ENCODE results near the gene ENTR1.
A peak's percentile ranks its signal among the peaks of the same experiment; 100 is the strongest.

The ENTR1 gene

DNA sequence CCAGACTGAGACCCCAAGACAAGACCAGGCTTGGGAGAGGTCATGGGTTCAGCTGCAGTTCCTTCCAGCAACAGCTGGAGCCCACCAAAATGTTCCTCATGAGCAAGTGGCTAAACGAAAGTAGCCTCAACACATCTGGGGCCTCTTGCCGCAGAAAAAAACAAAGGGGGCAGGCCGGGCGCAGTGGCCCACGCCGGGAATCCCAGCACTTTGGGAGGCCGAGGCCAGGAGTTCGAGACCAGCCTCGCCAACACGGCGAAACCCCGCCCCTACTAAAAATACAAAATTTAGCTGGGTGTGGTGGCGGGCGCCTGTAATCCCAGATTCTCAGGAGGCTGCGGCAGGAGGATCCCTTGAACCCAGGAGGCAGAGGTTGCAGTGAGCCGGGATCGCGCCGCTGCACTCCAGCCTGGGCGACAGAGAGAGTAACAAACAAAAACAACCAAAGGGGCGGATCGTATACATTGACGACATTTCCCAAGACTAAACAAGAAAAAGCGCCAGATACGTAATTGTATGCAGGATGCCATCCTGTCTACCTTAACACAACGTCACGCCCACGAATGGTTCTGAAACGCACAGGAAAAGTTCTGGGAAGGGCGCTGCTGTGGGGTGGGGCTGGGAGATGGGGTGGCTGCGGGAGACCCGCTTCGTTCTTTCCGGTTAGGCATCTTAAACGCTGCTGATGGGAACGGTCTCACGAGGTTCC lies 27.6 kb upstream of the ENTR1 start:
- Histone ChIP-seq H3K36me3 (ENCODE audit: control insufficient read depth in 1 of 2, insufficient read depth in 2 of 2, low read depth in 1 of 2, low read length in 2 of 2) (peaks cover 36 to 67% of the 10 kb centered on the region in 2 experiments), H3K9me3 (ENCODE audit: control insufficient read depth, low read length) (no peaks in the 10 kb centered on the region), H2AK5ac (ENCODE audit: low read length, severe bottlenecking) (no peak overlapping the region), H3K14ac (ENCODE audit: low read length in 2 of 2) (peak overlapping the region in 1 of 2 experiments; percentile 96), H3K4me3 (ENCODE audit: insufficient read depth in 1 of 2, low read depth in 1 of 2, low read length in 2 of 2) (peak overlapping the region; percentile 84 to 91), H3K23ac (ENCODE audit: low read length in 2 of 2) (no peak overlapping the region), H4K8ac (ENCODE audit: low read length) (no peak overlapping the region), H2BK15ac (ENCODE audit: low read depth, poor library complexity, severe bottlenecking) (no peak overlapping the region), H4K91ac (ENCODE audit: low read length) (no peak overlapping the region), H2BK12ac (ENCODE audit: low read length in 2 of 2) (no peak overlapping the region), H3K4me2 (ENCODE audit: low read length, poor library complexity, severe bottlenecking) (peak overlapping the region; percentile 90), H3K79me1 (replicated peaks; ENCODE audit: low read length, poor library complexity, severe bottlenecking) (peaks cover 42% of the 10 kb centered on the region), H3K18ac (ENCODE audit: low read depth in 1 of 2, low read length in 2 of 2) (peak overlapping the region in 1 of 2 experiments; percentile 80), H3K4ac (ENCODE audit: low read depth in 1 of 2, low read length in 2 of 2) (peak overlapping the region in 1 of 2 experiments; percentile 12), H2AFZ (ENCODE audit: low read depth, low read length) (no peak overlapping the region), H3K27me3 (ENCODE audit: control insufficient read depth in 1 of 2, insufficient read depth in 1 of 2, low read length in 2 of 2) (no peaks in the 10 kb centered on the region), H2BK5ac (ENCODE audit: low read depth, low read length, poor library complexity, severe bottlenecking) (no peak overlapping the region), H3K9ac (ENCODE audit: low read length) (peak overlapping the region; percentile 87), H2BK120ac (ENCODE audit: low read depth, low read length) (no peak overlapping the region), H3K4me1 (ENCODE audit: control insufficient read depth, insufficient read depth, low read depth, low read length) (peaks cover 48% of the 10 kb centered on the region), H3K27ac (ENCODE audit: low read length, poor library complexity, severe bottlenecking) (no peak overlapping the region)
- WGBS = 58% methylated on average over 31 of the region's 37 CpGs
- peak; percentile 47 for DNase-seq

DNA sequence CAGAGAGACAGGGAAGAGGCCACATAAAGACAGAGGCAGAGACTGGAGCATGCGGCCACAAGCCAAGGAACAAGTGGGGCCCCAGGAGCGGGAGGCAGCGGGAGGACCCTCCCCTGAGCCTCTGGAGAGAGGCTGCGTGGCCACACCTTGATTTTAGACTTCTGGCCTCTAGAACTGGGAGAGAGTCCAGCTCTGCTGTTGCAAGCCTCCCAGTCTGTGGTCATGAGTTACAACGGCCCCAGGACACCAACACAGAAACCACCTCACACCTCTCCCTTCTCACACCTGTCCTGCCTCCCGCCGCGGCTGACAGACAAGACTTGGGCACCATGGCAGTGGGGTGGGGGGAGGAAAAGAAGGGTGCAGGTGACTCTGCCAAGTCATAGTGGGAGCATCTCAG lies 27.0 kb upstream of the ENTR1 start:
- H4K8ac ChIP-seq (ENCODE audit: low read length) = no peak overlapping the region
- peak overlapping the region in 1 of 2 experiments; percentile 91 for H3K4me3 ChIP-seq (ENCODE audit: insufficient read depth in 1 of 2, low read depth in 1 of 2, low read length in 2 of 2)
- H2AK5ac ChIP-seq (ENCODE audit: low read length, severe bottlenecking) = no peak overlapping the region
- no peaks in the 10 kb centered on the region for H3K9me3 ChIP-seq (ENCODE audit: control insufficient read depth, low read length)
- H3K27ac ChIP-seq (ENCODE audit: low read length, poor library complexity, severe bottlenecking) = no peak overlapping the region
- DNase-seq = no peak
- peaks cover 44% of the 10 kb centered on the region for H3K79me1 ChIP-seq (replicated peaks; ENCODE audit: low read length, poor library complexity, severe bottlenecking)
- peak overlapping the region; percentile 90 for H3K4me2 ChIP-seq (ENCODE audit: low read length, poor library complexity, severe bottlenecking)
- H3K18ac ChIP-seq (ENCODE audit: low read depth in 1 of 2, low read length in 2 of 2) = no peak overlapping the region
- H3K9ac ChIP-seq (ENCODE audit: low read length) = peak overlapping the region; percentile 87
- no peak overlapping the region for H2BK15ac ChIP-seq (ENCODE audit: low read depth, poor library complexity, severe bottlenecking)
- H3K4ac ChIP-seq (ENCODE audit: low read depth in 1 of 2, low read length in 2 of 2) = no peak overlapping the region
- no peak overlapping the region for H3K23ac ChIP-seq (ENCODE audit: low read length in 2 of 2)
- no peak overlapping the region for H2AFZ ChIP-seq (ENCODE audit: low read depth, low read length)
- H2BK5ac ChIP-seq (ENCODE audit: low read depth, low read length, poor library complexity, severe bottlenecking) = no peak overlapping the region
- H3K14ac ChIP-seq (ENCODE audit: low read length in 2 of 2) = peak overlapping the region in 1 of 2 experiments; percentile 53
- no peak overlapping the region for H4K91ac ChIP-seq (ENCODE audit: low read length)
- H2BK120ac ChIP-seq (ENCODE audit: low read depth, low read length) = no peak overlapping the region
- H3K4me1 ChIP-seq (ENCODE audit: control insufficient read depth, insufficient read depth, low read depth, low read length) = peaks cover 47% of the 10 kb centered on the region
- 87% methylated on average over 7 of the region's 8 CpGs for WGBS
- H2BK12ac ChIP-seq (ENCODE audit: low read length in 2 of 2) = no peak overlapping the region
- peaks cover 36 to 67% of the 10 kb centered on the region in 2 experiments for H3K36me3 ChIP-seq (ENCODE audit: control insufficient read depth in 1 of 2, insufficient read depth in 2 of 2, low read depth in 1 of 2, low read length in 2 of 2)
- no peaks in the 10 kb centered on the region for H3K27me3 ChIP-seq (ENCODE audit: control insufficient read depth in 1 of 2, insufficient read depth in 1 of 2, low read length in 2 of 2)

GRCh38 chr9:136436055-136436634 lies 25.7 kb upstream of the ENTR1 start:
- Histone ChIP-seq H2BK120ac (ENCODE audit: low read depth, low read length) (no peak overlapping the region), H2BK12ac (ENCODE audit: low read length in 2 of 2) (no peak overlapping the region), H3K4me3 (ENCODE audit: insufficient read depth in 1 of 2, low read depth in 1 of 2, low read length in 2 of 2) (no peak overlapping the region), H3K27ac (ENCODE audit: low read length, poor library complexity, severe bottlenecking) (no peak overlapping the region), H3K36me3 (ENCODE audit: control insufficient read depth in 1 of 2, insufficient read depth in 2 of 2, low read depth in 1 of 2, low read length in 2 of 2) (peaks cover 30 to 65% of the 10 kb centered on the region in 2 experiments), H3K4me2 (ENCODE audit: low read length, poor library complexity, severe bottlenecking) (no peak overlapping the region), H2AK5ac (ENCODE audit: low read length, severe bottlenecking) (no peak overlapping the region), H4K8ac (ENCODE audit: low read length) (no peak overlapping the region), H2AFZ (ENCODE audit: low read depth, low read length) (no peak overlapping the region), H3K23ac (ENCODE audit: low read length in 2 of 2) (no peak overlapping the region), H2BK5ac (ENCODE audit: low read depth, low read length, poor library complexity, severe bottlenecking) (no peak overlapping the region), H3K79me1 (replicated peaks; ENCODE audit: low read length, poor library complexity, severe bottlenecking) (peaks cover 46% of the 10 kb centered on the region), H3K18ac (ENCODE audit: low read depth in 1 of 2, low read length in 2 of 2) (no peak overlapping the region), H2BK15ac (ENCODE audit: low read depth, poor library complexity, severe bottlenecking) (no peak overlapping the region), H3K9ac (ENCODE audit: low read length) (no peak overlapping the region), H3K4ac (ENCODE audit: low read depth in 1 of 2, low read length in 2 of 2) (no peak overlapping the region), H3K27me3 (ENCODE audit: control insufficient read depth in 1 of 2, insufficient read depth in 1 of 2, low read length in 2 of 2) (no peaks in the 10 kb centered on the region), H3K4me1 (ENCODE audit: control insufficient read depth, insufficient read depth, low read depth, low read length) (peaks cover 36% of the 10 kb centered on the region), H3K14ac (ENCODE audit: low read length in 2 of 2) (no peak overlapping the region), H4K91ac (ENCODE audit: low read length) (no peak overlapping the region), H3K9me3 (ENCODE audit: control insufficient read depth, low read length) (no peaks in the 10 kb centered on the region)
- WGBS = 90% methylated on average over 25 of the region's 25 CpGs
- DNase-seq = no peak

DNA sequence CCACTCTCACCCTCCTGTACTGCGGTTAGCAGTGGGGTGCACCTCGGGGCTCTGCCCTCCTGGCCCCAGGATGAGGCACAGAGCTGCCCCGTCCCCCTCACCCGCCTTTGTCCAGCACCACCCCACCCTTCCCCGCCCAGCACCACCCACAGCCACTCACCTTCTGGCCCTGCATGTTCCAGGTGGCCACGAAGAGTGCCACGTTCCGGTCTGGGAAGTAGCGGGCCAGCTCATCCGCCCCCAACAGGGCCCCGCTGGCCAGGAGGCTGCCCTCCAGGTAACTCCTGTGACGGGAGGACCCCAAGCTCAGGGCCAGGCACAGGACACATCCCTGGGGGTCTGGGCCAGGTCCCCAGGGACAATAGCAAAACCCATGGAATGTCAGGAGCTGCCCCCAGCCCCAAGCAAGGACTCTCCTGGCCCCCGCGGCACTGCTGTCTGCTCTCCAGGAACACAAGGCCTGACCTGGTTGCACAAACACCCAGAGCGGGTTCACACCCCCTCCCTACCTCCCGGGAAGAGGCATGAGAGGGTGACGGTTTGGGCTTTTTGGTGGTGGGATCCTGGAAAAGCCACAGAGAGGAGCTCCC lies 24.3 kb upstream of the ENTR1 start:
- 97% methylated on average over 17 of the region's 17 CpGs for WGBS

More for the DNA sequence above, 24.3 kb upstream of the ENTR1 start:
- Histone ChIP-seq H3K79me1 (replicated peaks; ENCODE audit: low read length, poor library complexity, severe bottlenecking) (peaks cover 41% of the 10 kb centered on the region), H3K14ac (ENCODE audit: low read length in 2 of 2) (no peak overlapping the region), H2BK5ac (ENCODE audit: low read depth, low read length, poor library complexity, severe bottlenecking) (no peak overlapping the region), H4K91ac (ENCODE audit: low read length) (no peak overlapping the region), H3K9ac (ENCODE audit: low read length) (no peak overlapping the region), H3K4ac (ENCODE audit: low read depth in 1 of 2, low read length in 2 of 2) (no peak overlapping the region), H2BK12ac (ENCODE audit: low read length in 2 of 2) (no peak overlapping the region), H3K27me3 (ENCODE audit: control insufficient read depth in 1 of 2, insufficient read depth in 1 of 2, low read length in 2 of 2) (no peaks in the 10 kb centered on the region), H2BK15ac (ENCODE audit: low read depth, poor library complexity, severe bottlenecking) (no peak overlapping the region), H3K4me3 (ENCODE audit: insufficient read depth in 1 of 2, low read depth in 1 of 2, low read length in 2 of 2) (no peak overlapping the region), H3K9me3 (ENCODE audit: control insufficient read depth, low read length) (no peaks in the 10 kb centered on the region), H2BK120ac (ENCODE audit: low read depth, low read length) (no peak overlapping the region), H3K18ac (ENCODE audit: low read depth in 1 of 2, low read length in 2 of 2) (no peak overlapping the region), H3K4me1 (ENCODE audit: control insufficient read depth, insufficient read depth, low read depth, low read length) (peaks cover 30% of the 10 kb centered on the region), H2AK5ac (ENCODE audit: low read length, severe bottlenecking) (no peak overlapping the region), H3K23ac (ENCODE audit: low read length in 2 of 2) (no peak overlapping the region), H3K4me2 (ENCODE audit: low read length, poor library complexity, severe bottlenecking) (no peak overlapping the region), H4K8ac (ENCODE audit: low read length) (no peak overlapping the region), H2AFZ (ENCODE audit: low read depth, low read length) (no peak overlapping the region), H3K27ac (ENCODE audit: low read length, poor library complexity, severe bottlenecking) (no peak overlapping the region), H3K36me3 (ENCODE audit: control insufficient read depth in 1 of 2, insufficient read depth in 2 of 2, low read depth in 1 of 2, low read length in 2 of 2) (peaks cover 27 to 65% of the 10 kb centered on the region in 2 experiments)
- DNase-seq = no peak
